Measurements from ENCODE around the gene GAPDH. TPM values are rescaled to one million over a fixed set of nuclear protein-coding genes. Genes with fewer than 3 reads are reported as not detected.
"Not testable (repeated sequence)": the region's sequence is repeated elsewhere in the genome, so short reads cannot be mapped to it uniquely, and the experiment has no call there.

The GAPDH gene
- polyA plus RNA-seq, 2 of the 4 experiments (the other 2 are of a cell fraction) = 6,463 to 10,036 TPM

- TF ChIP-seq MAX (IDR thresholded peaks at IDR 0.05) = 0 out of 2 replicates have a peak, but pooled peaks have one; percentile 14
- no peak for TF ChIP-seq ZC3H11A (IDR thresholded peaks at IDR 0.05)
Observed at GRCh38 chr12:6554168-6555017, 20.1 kb downstream of the GAPDH start (continued).

GRCh38 chr12:6555018-6555691 lies 20.8 kb downstream of the GAPDH start:
- no peak for DNase-seq (ENCODE audit: low read depth in 1 of 2, low spot score in 1 of 2)
- Histone ChIP-seq H3K27ac (no peak overlapping the region), H3K9me3 (no peaks in the 10 kb centered on the region), H3K4me1 (peaks cover 13% of the 10 kb centered on the region), H3K4me2 (no peak overlapping the region), H3K4me3 (no peak overlapping the region)
- ChIA-PET POLR2A (no interaction called here), CTCF (interaction anchor here (0.9 to 25.9 kb wide), 6 partner anchors 2 to 223 kb away, joined by 3 to 491 read pairs (median 4); partner anchors contain the start of genes GAPDH, IFFO1, LAG3 and NOP2)
- 96% methylated on average over 61 of the region's 61 CpGs for WGBS (ENCODE audit: missing lambda C conversion rate)
- TF ChIP-seq RNF2 (IDR thresholded peaks at IDR 0.05; ENCODE audit: borderline replicate concordance, low read depth) (no peak), FOSB (CRISPR knock-in tag; IDR thresholded peaks at IDR 0.05) (no peak), RARB (CRISPR knock-in tag; IDR thresholded peaks at IDR 0.05) (no peak), MAX (IDR thresholded peaks at IDR 0.05) (no peak), BCL3 (IDR thresholded peaks at IDR 0.05) (no peak), HEYL (CRISPR knock-in tag; IDR thresholded peaks at IDR 0.05) (no peak), HOXA7 (CRISPR knock-in tag; IDR thresholded peaks at IDR 0.05) (no peak), BHLHE40 (IDR thresholded peaks at IDR 0.05; ENCODE audit: low read depth, low read length) (no peak), SMC3 (IDR thresholded peaks at IDR 0.05) (no peak)
- FAIRE-seq = no peak
- no peak for ATAC-seq

GRCh38 chr12:6556496-6556817 lies 22.1 kb downstream of the GAPDH start:
- not testable (repeated sequence) for DNase-seq (ENCODE audit: low read depth in 1 of 2, low spot score in 1 of 2); ATAC-seq; H3K4me3 ChIP-seq; FAIRE-seq; H3K27ac ChIP-seq; H3K4me2 ChIP-seq; H3K9me3 ChIP-seq
- ChIA-PET POLR2A (interaction anchor here (0.9 kb wide), 1 partner anchor 12 kb away, joined by 3 read pairs; the partner anchor contains the start of gene NOP2), CTCF (interaction anchor here (0.9 to 25.9 kb wide), 5 partner anchors 1 to 142 kb away, joined by 3 to 491 read pairs (median 11); partner anchors contain the start of genes GAPDH, IFFO1 and NOP2)
- WGBS (ENCODE audit: missing lambda C conversion rate) = 97% methylated on average over 7 of the region's 7 CpGs
- H3K4me1 ChIP-seq = peaks cover 13% of the 10 kb centered on the region

GRCh38 chr12:6556857-6557256 lies 22.5 kb downstream of the GAPDH start:
- H3K27ac ChIP-seq = no peak overlapping the region
- DNase-seq (ENCODE audit: low read depth in 1 of 2, low spot score in 1 of 2) (no peak), ATAC-seq (no peak), FAIRE-seq (no peak)
- ChIA-PET CTCF (interaction anchor here (0.9 to 25.9 kb wide), 10 partner anchors 1 to 224 kb away, joined by 3 to 491 read pairs (median 9); partner anchors contain the start of genes GAPDH, IFFO1 and NOP2), POLR2A (interaction anchor here (0.9 kb wide), 1 partner anchor 11 kb away, joined by 3 read pairs; the partner anchor contains the start of gene NOP2)
- TF ChIP-seq FOXS1 (CRISPR knock-in tag; IDR thresholded peaks at IDR 0.05) = no peak
- no peak for TF ChIP-seq HMGXB4 (CRISPR knock-in tag; IDR thresholded peaks at IDR 0.05; ENCODE audit: borderline replicate concordance)
- TF ChIP-seq CBX2 (IDR thresholded peaks at IDR 0.05; ENCODE audit: borderline replicate concordance, low read depth) = no peak
- TF ChIP-seq EHMT2 (IDR thresholded peaks at IDR 0.05; ENCODE audit: low read depth) = no peak
- TF ChIP-seq ZC3H11A (IDR thresholded peaks at IDR 0.05) = no peak
- TF ChIP-seq RCOR1 (IDR thresholded peaks at IDR 0.05; ENCODE audit: low read depth, low read length) = no peak
- TF ChIP-seq USF2 (IDR thresholded peaks at IDR 0.05) = no peak
- TF ChIP-seq ZNF302 (CRISPR knock-in tag; IDR thresholded peaks at IDR 0.05) = no peak
- TF ChIP-seq KDM5A (IDR thresholded peaks at IDR 0.05) = no peak
- no peak for TF ChIP-seq GATA3 (IDR thresholded peaks at IDR 0.05; ENCODE audit: borderline replicate concordance)
- no peaks in the 10 kb centered on the region for H3K9me3 ChIP-seq
- no peak overlapping the region for H3K4me2 ChIP-seq
- H3K4me1 ChIP-seq = peaks cover 9% of the 10 kb centered on the region
- WGBS (ENCODE audit: missing lambda C conversion rate) = 74% methylated on average over 4 of the region's 4 CpGs
- H3K4me3 ChIP-seq = no peak overlapping the region

All from A549 (cell line).